Right cardiac atrium (tissue), 5 donors: ENCODE data around the gene FAM76B. TPM values are rescaled to one million over a fixed set of nuclear protein-coding genes. Genes with fewer than 3 reads are reported as not detected.
A peak's percentile ranks its signal among the peaks of the same experiment; 100 is the strongest.
"Not testable (repeated sequence)": the region's sequence is repeated elsewhere in the genome, so short reads cannot be mapped to it uniquely, and the experiment has no call there.

Experiments used
- ATAC-seq, 2 donors: fragments of 200-7000 bp; cut with Tn5 transposase; one replicate each; pipeline versions ENCODE4 v1.8.0 to v1.9.1; 2020; ENCODE audit warnings: moderate library complexity in 2 of 2, mild to moderate bottlenecking in 1 of 2
- DNase-seq, 3 donors: peaks; one replicate each; pipeline ENCODE4 v3.0.0-alpha.2; 2020
- H3K27ac ChIP-seq: one replicate; pipeline ENCODE4 v1.5.1; 2013; ENCODE audit warnings: mild to moderate bottlenecking, low read length, control low read depth, moderate library complexity
- H3K27me3 ChIP-seq: one replicate; pipeline ENCODE4 v1.6.1; 2013; ENCODE audit not compliant: control insufficient read depth, insufficient read depth
- H3K4me1 ChIP-seq: one replicate; pipeline ENCODE4 v1.6.1; 2013; ENCODE audit warnings: low read length; ENCODE audit not compliant: control insufficient read depth, insufficient read depth
- H3K4me3 ChIP-seq: one replicate; pipeline ENCODE4 v1.5.1; 2013; ENCODE audit warnings: low read length, control low read depth
- H3K9me3 ChIP-seq: one replicate; pipeline ENCODE4 v1.6.1; 2013; ENCODE audit warnings: low read length; ENCODE audit not compliant: control insufficient read depth
- WGBS: extraction: QIAGEN DNeasy Blood & Tissue Kit; methylation state at CpG from one replicate; pipeline ENCODE4 v1.1.7; 2013; 5-methylcytosine and 5-hydroxymethylcytosine counted together
- intact Hi-C, 4 donors: fragments of 100-400 bp; cut with DNase I; formaldehyde crosslinking; loops; one replicate each; pipeline versions ENCODE4 v1.11.0 to v1.14.0; 2022 to 2023
- polyA plus RNA-seq: library from polyadenylated mRNA; stranded (reverse); fragments of 200-250 nt; gene quantifications from one replicate; pipeline ENCODE4 v1.2.3, GENCODE V29; 2013
- total RNA-seq, 4 donors: library from RNA; stranded (reverse); fragmentation: NEBNext Ultra II Directional; extraction: Animal tissue kit (Norgen Biotek cat#: 25700); gene quantifications; one replicate each; pipeline ENCODE4 v1.2.1, GENCODE V29; 2021
- donor health status: healthy with polysubstance abuse.
- donor health status: DM: no; HTN: yes; CAD: no.
- donor health status: DM: no; HTN: no; CAD: no.
- donor health status: DM: no; HTN: yes; CAD: no; lungs with severe emphysema.
- donor health status: DM: yes; HTN: yes; CAD: no.

FAM76B gene
- total and polyA plus RNA-seq, 5 donors = 6.6 to 11.2 (median 9.7) TPM

GRCh38 chr11:95816037-95816436 is 26.5 kb upstream of the FAM76B start:
- Histone ChIP-seq H3K27me3 (no peaks in the 10 kb centered on the region), H3K27ac (no peak overlapping the region), H3K4me3 (no peak overlapping the region), H3K9me3 (no peaks in the 10 kb centered on the region), H3K4me1 (no peaks in the 10 kb centered on the region)
- no peak for ATAC-seq
- intact Hi-C loops = no loop called here
- DNase-seq = no peak
- 98% methylated on average over 2 of the region's 2 CpGs for WGBS

GRCh38 chr11:95811052-95811451 is 21.5 kb upstream of the FAM76B start:
- intact Hi-C loops = not testable (repeated sequence)

DNA sequence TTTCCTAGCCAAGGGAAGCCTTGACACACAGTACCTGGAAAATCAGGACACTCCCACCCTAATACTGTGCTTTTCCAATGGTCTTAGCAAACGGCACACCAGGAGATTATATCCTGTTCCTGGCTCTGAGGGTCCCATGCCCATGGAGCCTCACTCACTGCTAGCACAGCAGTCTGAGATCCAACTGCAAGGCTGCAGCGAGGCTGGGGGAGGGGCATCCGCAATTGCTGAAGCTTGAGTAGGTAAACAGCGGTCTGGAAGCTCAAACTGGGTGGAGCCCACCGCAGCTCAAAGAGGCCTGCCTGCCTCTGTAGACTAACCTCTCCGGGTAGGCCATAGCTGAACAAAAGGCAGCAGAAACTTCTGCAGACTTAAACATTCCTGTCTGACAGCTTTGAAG is 16.9 kb upstream of the FAM76B start:
- intact Hi-C loops = not testable (repeated sequence)
- WGBS = 96% methylated on average over 6 of the region's 6 CpGs

More at GRCh38 chr11:95811052-95811451, 21.5 kb upstream of the FAM76B start:
- H3K9me3 ChIP-seq, H3K4me1 ChIP-seq, H3K27ac ChIP-seq, DNase-seq, H3K4me3 ChIP-seq, ATAC-seq, H3K27me3 ChIP-seq: not testable (repeated sequence)
- 97% methylated on average over 4 of the region's 4 CpGs for WGBS

DNA sequence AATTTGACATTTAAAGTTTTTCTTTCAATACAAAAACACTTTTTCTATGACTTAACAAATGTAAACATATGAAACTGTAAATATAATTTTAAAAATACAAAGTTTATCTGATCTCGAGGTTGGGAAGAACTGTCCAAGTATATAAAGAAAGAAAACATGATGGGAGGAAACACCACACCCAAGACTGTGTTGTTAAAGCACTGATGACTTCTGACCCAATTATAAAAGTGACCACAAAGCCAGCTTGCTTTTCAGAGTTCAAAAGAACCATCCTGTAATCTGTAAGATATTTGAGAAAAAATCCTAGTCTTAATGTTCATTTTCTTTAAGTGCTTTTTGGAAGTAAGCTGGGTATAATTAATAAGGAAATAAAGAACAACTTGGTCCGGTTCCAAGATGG is 16.3 kb upstream of the FAM76B start:
- intact Hi-C loops = no loop called here
- H3K27me3 ChIP-seq = no peaks in the 10 kb centered on the region
- no peak overlapping the region for H3K27ac ChIP-seq
- H3K4me1 ChIP-seq = peaks cover 4% of the 10 kb centered on the region
- ATAC-seq (peak in 1 of 2 donors; percentile 61), DNase-seq (no peak)
- WGBS = 78% methylated on average over 2 of the region's 2 CpGs
- no peak overlapping the region for H3K4me3 ChIP-seq
- no peaks in the 10 kb centered on the region for H3K9me3 ChIP-seq

More for the DNA sequence above, 16.9 kb upstream of the FAM76B start:
- H3K27ac ChIP-seq, H3K27me3 ChIP-seq, ATAC-seq, H3K4me3 ChIP-seq, H3K9me3 ChIP-seq, H3K4me1 ChIP-seq: not testable (repeated sequence)
- DNase-seq = peak in 1 of 3 donors; percentile 42

- ATAC-seq = no peak
- intact Hi-C loops = no loop called here
- H3K27ac ChIP-seq = no peak overlapping the region
- DNase-seq = no peak
- WGBS = 97% methylated on average over 2 of the region's 2 CpGs
- H3K27me3 ChIP-seq = no peaks in the 10 kb centered on the region
- no peaks in the 10 kb centered on the region for H3K9me3 ChIP-seq
- H3K4me3 ChIP-seq = no peak overlapping the region
- H3K4me1 ChIP-seq = peaks cover 4% of the 10 kb centered on the region
Observed at GRCh38 chr11:95803973-95804372, 14.4 kb upstream of the FAM76B start.

DNA sequence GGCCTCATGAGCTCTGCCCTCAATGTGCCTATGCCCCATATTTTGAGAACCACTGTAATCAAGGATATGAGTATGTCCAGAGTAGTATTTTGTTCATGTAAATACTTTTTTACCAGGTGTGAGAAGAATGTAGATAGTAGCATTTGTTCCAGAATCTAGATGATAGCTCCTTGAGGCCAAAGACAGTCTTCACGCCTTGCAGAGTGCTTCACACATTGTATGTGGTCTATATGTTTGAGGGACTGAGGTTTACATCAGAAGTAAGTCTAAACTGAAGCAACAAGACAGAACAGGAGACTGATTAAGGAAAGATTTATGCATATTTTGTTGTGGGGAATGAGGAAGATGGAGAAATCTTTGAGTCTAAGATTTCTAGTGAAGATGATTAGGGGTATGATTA is 13.2 kb upstream of the FAM76B start:
- no peak for ATAC-seq

DNA sequence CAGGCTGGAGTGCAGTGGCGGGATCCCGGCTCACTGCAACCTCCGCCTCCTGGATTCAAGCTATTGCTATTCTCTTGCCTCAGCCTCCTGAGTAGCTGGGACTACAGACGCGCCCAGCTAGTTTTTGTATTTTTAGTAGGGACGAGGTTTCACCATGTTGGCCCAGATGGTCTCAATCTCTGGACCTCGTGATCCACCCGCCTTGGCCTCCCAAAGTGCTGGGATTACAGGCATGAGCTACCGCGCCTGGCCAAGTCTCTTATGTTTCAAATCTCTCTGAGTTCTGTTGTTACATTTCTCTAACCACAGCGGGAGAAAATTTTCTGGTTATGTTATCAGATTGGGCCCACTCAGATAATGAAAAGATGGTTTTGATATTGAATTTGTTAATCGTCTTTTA is 10.9 kb upstream of the FAM76B start:
- ATAC-seq (no peak), DNase-seq (no peak)
- Histone ChIP-seq H3K4me1 (no peaks in the 10 kb centered on the region), H3K4me3 (no peak overlapping the region), H3K27me3 (no peaks in the 10 kb centered on the region), H3K27ac (no peak overlapping the region), H3K9me3 (no peaks in the 10 kb centered on the region)
- WGBS = 96% methylated on average over 12 of the region's 12 CpGs
- intact Hi-C loops = no loop called here

More for the DNA sequence above, 13.2 kb upstream of the FAM76B start:
- H3K4me1 ChIP-seq = peaks cover 4% of the 10 kb centered on the region
- 100% methylated on average over 1 of the region's 1 CpG for WGBS
- intact Hi-C loops = no loop called here
- no peaks in the 10 kb centered on the region for H3K9me3 ChIP-seq
- H3K27ac ChIP-seq = no peak overlapping the region
- no peak overlapping the region for H3K4me3 ChIP-seq
- H3K27me3 ChIP-seq = no peaks in the 10 kb centered on the region
- no peak for DNase-seq

- DNase-seq (no peak), ATAC-seq (no peak)
- no peaks in the 10 kb centered on the region for H3K4me1 ChIP-seq
- H3K9me3 ChIP-seq = no peaks in the 10 kb centered on the region
- H3K4me3 ChIP-seq = no peak overlapping the region
- intact Hi-C loops = no loop called here
- 93% methylated on average over 1 of the region's 1 CpG for WGBS
- H3K27me3 ChIP-seq = no peaks in the 10 kb centered on the region
- H3K27ac ChIP-seq = no peak overlapping the region
Observed at GRCh38 chr11:95799546-95799945, 10.0 kb upstream of the FAM76B start.

DNA sequence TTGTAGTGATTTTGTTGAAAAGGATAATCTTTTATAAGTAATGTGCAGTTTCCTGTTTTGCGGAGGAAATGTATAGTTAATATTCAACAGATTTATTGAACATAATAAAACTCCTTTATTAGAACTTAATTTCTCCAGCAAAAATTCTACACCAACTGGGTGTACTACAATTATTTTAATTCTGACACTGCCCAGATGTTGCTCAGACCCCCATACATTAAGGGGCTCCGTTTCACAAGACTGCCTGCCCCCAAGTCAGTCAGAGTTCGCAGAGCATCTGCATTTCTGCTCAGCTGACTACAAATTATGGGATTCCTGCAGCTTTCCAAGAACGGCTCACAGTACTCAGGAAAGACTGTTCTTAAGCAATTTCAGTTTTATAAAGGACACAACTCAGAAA is 6.9 kb upstream of the FAM76B start:
- no peaks in the 10 kb centered on the region for H3K9me3 ChIP-seq
- H3K4me3 ChIP-seq = no peak overlapping the region
- no peaks in the 10 kb centered on the region for H3K27me3 ChIP-seq
- H3K27ac ChIP-seq = no peak overlapping the region
- no peak for ATAC-seq
- no peaks in the 10 kb centered on the region for H3K4me1 ChIP-seq
- DNase-seq = no peak
- WGBS = 89% methylated on average over 4 of the region's 4 CpGs
- intact Hi-C loops = no loop called here

DNA sequence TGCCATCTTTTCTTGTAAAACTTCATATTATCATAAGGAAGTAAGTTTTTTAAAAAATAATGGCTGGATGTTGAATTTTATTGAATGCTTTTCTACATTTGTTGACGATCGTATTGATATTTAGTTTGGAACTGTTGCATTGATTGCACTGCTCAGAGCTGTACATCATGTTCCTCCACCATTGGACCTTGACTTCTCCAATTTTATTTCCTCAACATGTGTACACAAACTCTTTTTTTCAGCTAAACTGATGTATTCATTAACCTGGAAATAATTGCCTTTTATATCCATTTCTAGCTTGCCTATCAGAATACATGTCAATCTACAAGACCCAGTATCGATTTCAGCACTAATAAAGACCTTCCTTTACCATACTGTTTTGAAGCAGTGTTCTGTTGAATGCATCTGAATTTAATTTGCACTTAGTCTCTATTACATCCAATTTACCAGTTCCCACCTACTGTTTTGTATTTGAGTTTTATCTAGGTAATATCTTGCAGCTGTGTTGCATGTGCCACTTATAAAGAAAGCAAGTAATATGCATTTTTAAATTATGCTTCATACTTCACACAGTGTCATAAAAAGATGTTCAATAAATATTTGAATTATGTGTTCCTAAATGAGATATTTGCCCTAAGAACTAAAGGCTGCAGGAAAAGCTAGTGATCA is 6.2 kb upstream of the FAM76B start:
- no peak for ATAC-seq
- DNase-seq = no peak
- H3K27me3 ChIP-seq = no peaks in the 10 kb centered on the region
- no peaks in the 10 kb centered on the region for H3K9me3 ChIP-seq
- intact Hi-C loops = no loop called here
- H3K4me1 ChIP-seq = no peaks in the 10 kb centered on the region
- 94% methylated on average over 3 of the region's 3 CpGs for WGBS
- H3K27ac ChIP-seq = no peak overlapping the region
- H3K4me3 ChIP-seq = no peak overlapping the region

GRCh38 chr11:95794086-95794485 is 4.5 kb upstream of the FAM76B start:
- intact Hi-C loops = no loop called here
- Histone ChIP-seq H3K27me3 (no peaks in the 10 kb centered on the region), H3K27ac (no peak overlapping the region), H3K4me3 (no peak overlapping the region), H3K4me1 (no peaks in the 10 kb centered on the region), H3K9me3 (no peaks in the 10 kb centered on the region)
- WGBS = 90% methylated on average over 5 of the region's 5 CpGs
- no peak for DNase-seq
- no peak for ATAC-seq

DNA sequence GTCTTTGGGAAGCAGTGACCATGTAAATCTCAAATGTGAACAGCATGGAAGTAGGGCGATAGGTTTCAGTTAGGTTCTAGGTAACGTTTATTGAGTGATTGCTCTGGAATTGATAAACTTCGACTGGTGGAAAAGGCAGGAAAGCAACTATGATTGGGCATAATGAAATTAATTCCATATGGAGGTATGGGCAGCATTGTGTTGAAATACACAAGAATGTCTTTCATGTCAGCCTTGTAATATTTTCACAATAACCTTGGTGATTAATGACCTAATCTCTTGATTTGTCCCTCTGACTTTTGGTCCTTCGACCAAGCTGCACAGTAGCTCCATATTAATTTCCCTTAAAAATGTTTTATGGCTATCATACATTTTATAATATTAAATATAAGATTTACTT is 3.5 kb upstream of the FAM76B start:
- no peaks in the 10 kb centered on the region for H3K27me3 ChIP-seq
- no peak overlapping the region for H3K4me3 ChIP-seq
- H3K9me3 ChIP-seq = no peaks in the 10 kb centered on the region
- WGBS = 93% methylated on average over 4 of the region's 4 CpGs
- H3K4me1 ChIP-seq = no peaks in the 10 kb centered on the region
- DNase-seq (no peak), ATAC-seq (no peak)
- H3K27ac ChIP-seq = no peak overlapping the region
- intact Hi-C loops = no loop called here
